ENCODE data around the gene HINFP.

GRCh38 chr11:119160151-119160550 is 38.8 kb downstream of the HINFP start:
- no peak for TF ChIP-seq CREB1 (IDR thresholded peaks at IDR 0.05)
- no peak for TF ChIP-seq CREB1 (CRISPR knock-in tag; IDR thresholded peaks at IDR 0.05)
- TF ChIP-seq TAF1 (IDR thresholded peaks at IDR 0.05; ENCODE audit: control insufficient read depth, extremely low read depth, insufficient read depth, low read length, severe bottlenecking) = no peak
- no peak for TF ChIP-seq GMEB1 (CRISPR knock-in tag; IDR thresholded peaks at IDR 0.05)
- no peak for TF ChIP-seq E2F1 (CRISPR knock-in tag; IDR thresholded peaks at IDR 0.05)
